ENCODE measurements around the gene DHX38. TPM values are rescaled to one million over a fixed set of nuclear protein-coding genes. Genes with fewer than 3 reads are reported as not detected.

The DHX38 gene
- total RNA-seq, 4 donors from 2014 or later: 27.6 to 54.4 (median 43.4) TPM

- H3K9me3 ChIP-seq: no peaks in the 10 kb centered on the region
- DNase-seq: no peak
- no peaks in the 10 kb centered on the region for H3K36me3 ChIP-seq
- H3K4me1 ChIP-seq: peaks cover 0 to 7% (median 0%) of the 10 kb centered on the region in 3 donors
- H3K27me3 ChIP-seq: no peaks in the 10 kb centered on the region
- intact Hi-C loops (cut with DNase I): no loop called here
- no peak for TF ChIP-seq POLR2A (IDR thresholded peaks at IDR 0.05)
- TF ChIP-seq, protein P1, sequence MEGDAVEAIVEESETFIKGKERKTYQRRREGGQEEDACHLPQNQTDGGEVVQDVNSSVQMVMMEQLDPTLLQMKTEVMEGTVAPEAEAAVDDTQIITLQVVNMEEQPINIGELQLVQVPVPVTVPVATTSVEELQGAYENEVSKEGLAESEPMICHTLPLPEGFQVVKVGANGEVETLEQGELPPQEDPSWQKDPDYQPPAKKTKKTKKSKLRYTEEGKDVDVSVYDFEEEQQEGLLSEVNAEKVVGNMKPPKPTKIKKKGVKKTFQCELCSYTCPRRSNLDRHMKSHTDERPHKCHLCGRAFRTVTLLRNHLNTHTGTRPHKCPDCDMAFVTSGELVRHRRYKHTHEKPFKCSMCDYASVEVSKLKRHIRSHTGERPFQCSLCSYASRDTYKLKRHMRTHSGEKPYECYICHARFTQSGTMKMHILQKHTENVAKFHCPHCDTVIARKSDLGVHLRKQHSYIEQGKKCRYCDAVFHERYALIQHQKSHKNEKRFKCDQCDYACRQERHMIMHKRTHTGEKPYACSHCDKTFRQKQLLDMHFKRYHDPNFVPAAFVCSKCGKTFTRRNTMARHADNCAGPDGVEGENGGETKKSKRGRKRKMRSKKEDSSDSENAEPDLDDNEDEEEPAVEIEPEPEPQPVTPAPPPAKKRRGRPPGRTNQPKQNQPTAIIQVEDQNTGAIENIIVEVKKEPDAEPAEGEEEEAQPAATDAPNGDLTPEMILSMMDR (IDR thresholded peaks at IDR 0.05): no peak
- peak overlapping the region in 1 of 4 donors; percentile 21 for H3K27ac ChIP-seq
- 58 to 77% methylated on average over 3 to 8 of the region's 9 CpGs for WGBS, 2 donors
- no peak overlapping the region for H3K4me3 ChIP-seq
These were observed 32.2 kb downstream of the DHX38 start for GRCh38 chr16:72125635-72126428.

DNA sequence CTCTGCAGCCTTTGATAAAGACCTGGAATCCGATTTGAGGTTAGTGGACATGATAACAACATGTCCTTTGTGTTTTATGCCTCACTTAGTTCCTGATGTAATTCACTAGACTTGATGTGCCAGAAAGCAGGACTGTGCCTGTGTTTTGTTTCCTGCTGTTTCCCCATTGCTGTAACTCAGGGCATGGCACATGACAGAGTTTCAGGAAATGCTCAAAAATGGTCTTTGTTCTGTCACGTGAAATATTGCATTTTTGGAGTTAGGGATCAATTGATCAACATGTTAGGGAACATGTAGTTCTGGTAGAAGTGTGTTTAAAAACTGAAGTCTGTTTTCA, 32.8 kb downstream of the DHX38 start:
- Histone ChIP-seq H3K9me3 (no peaks in the 10 kb centered on the region), H3K27ac (no peak overlapping the region), H3K27me3 (no peaks in the 10 kb centered on the region), H3K36me3 (no peaks in the 10 kb centered on the region), H3K4me3 (no peak overlapping the region), H3K4me1 (peaks cover 0 to 7% (median 0%) of the 10 kb centered on the region in 3 donors)
- no peak for DNase-seq
- intact Hi-C loops (cut with DNase I): no loop called here
- TF ChIP-seq POLR2A (IDR thresholded peaks at IDR 0.05): no peak
- TF ChIP-seq, protein P1 (IDR thresholded peaks at IDR 0.05): no peak
- 31 to 46% methylated on average over 2 of the region's 2 CpGs for WGBS, 2 donors

DNA sequence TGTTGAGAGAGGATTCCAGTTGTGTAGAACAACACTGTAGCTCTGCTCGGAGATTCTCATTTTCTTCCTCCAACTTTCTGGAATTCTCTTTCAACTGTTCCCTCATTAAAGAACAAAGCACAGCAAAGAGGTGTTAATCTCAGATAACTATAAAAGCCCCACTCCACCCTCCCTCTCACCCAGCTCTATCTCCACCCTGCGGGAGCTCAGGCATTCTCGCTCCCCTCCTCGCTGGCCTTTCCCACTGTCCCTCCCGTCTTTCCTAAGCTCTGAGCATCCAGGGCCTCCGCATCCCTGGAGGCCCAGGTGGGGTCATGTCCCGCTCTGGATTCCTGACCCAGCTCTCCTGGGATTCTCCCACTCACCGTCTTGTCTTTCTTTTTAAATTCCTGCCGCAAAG, 35.1 kb downstream of the DHX38 start:
- Histone ChIP-seq H3K27ac (no peak overlapping the region), H3K9me3 (no peaks in the 10 kb centered on the region), H3K27me3 (no peaks in the 10 kb centered on the region), H3K4me3 (no peak overlapping the region), H3K36me3 (no peaks in the 10 kb centered on the region), H3K4me1 (peaks cover 0 to 7% (median 0%) of the 10 kb centered on the region in 3 donors)
- intact Hi-C loops (cut with DNase I): no loop called here
- 80 to 82% methylated on average over 9 of the region's 9 CpGs for WGBS, 2 donors
- DNase-seq: no peak
- TF ChIP-seq, protein P1 (IDR thresholded peaks at IDR 0.05): no peak
- TF ChIP-seq POLR2A (IDR thresholded peaks at IDR 0.05): no peak

- no peak for TF ChIP-seq POLR2A (IDR thresholded peaks at IDR 0.05)
- TF ChIP-seq, protein P1 (IDR thresholded peaks at IDR 0.05): no peak
- 61 to 76% methylated on average over 3 to 6 of the region's 7 CpGs for WGBS, 2 donors
- H3K27me3 ChIP-seq: no peaks in the 10 kb centered on the region
- no peak for DNase-seq
- no peak overlapping the region for H3K27ac ChIP-seq
- intact Hi-C loops (cut with DNase I): no loop called here
- H3K36me3 ChIP-seq: no peaks in the 10 kb centered on the region
- no peaks in the 10 kb centered on the region for H3K9me3 ChIP-seq
- no peak overlapping the region for H3K4me3 ChIP-seq
- H3K4me1 ChIP-seq: peaks cover 0 to 7% (median 0%) of the 10 kb centered on the region in 3 donors
These were observed 36.5 kb downstream of the DHX38 start for GRCh38 chr16:72129976-72130656.

GRCh38 chr16:72131036-72131435, 37.4 kb downstream of the DHX38 start:
- Histone ChIP-seq H3K36me3 (no peaks in the 10 kb centered on the region), H3K27ac (no peak overlapping the region), H3K4me1 (peaks cover 0 to under 1% (median 0%) of the 10 kb centered on the region in 3 donors), H3K9me3 (no peaks in the 10 kb centered on the region), H3K4me3 (no peak overlapping the region), H3K27me3 (no peaks in the 10 kb centered on the region)
- DNase-seq: no peak
- TF ChIP-seq POLR2A (IDR thresholded peaks at IDR 0.05): no peak
- TF ChIP-seq, protein P1 (IDR thresholded peaks at IDR 0.05): no peak
- 62 to 73% methylated on average over 6 of the region's 6 CpGs for WGBS, 2 donors
- intact Hi-C loops (cut with DNase I): no loop called here
